Prostate gland (tissue), 2 donors: Measurements from ENCODE around the gene SHROOM3. TPM values are rescaled to one million over a fixed set of nuclear protein-coding genes. Genes with fewer than 3 reads are reported as not detected.

Experiments used
- DNase-seq: peaks from one replicate; pipeline ENCODE4 v3.0.0-alpha.2; 2019; ENCODE audit warnings: low spot score
- H3K27ac ChIP-seq, 2 donors: fragments of 200-600 bp; sonication (generic); 2 replicates each; pipeline ENCODE4 v1.5.1; 2017 to 2019
- H3K27me3 ChIP-seq: fragments of 200-600 bp; sonication (generic); replicated peaks from 2 replicates; pipeline ENCODE4 v1.5.1; 2019; ENCODE audit not compliant: insufficient read depth
- H3K36me3 ChIP-seq, 2 donors: fragments of 200-600 bp; sonication (generic); 1 replicate in 1 of 2; 2 replicates in 1 of 2; pipeline versions ENCODE4 v1.5.1 to v1.8.1; 2017 to 2019
- H3K4me1 ChIP-seq: fragments of 200-600 bp; sonication (generic); replicated peaks from 2 replicates; pipeline ENCODE4 v1.5.1; 2019
- H3K4me3 ChIP-seq, 2 donors: fragments of 200-600 bp; sonication (generic); 2 replicates each; pipeline ENCODE4 v1.5.1; 2017 to 2019
- H3K9me3 ChIP-seq: fragments of 200-600 bp; sonication (generic); 2 replicates; pipeline ENCODE4 v1.5.1; 2017
- CTCF ChIP-seq, 4 experiments: fragments of 200-600 bp in 2 of 4; fragments of 450-650 bp in 2 of 4; sonication (generic) in 2 of 4; IDR thresholded peaks; 1 replicate in 3 of 4; 2 replicates in 1 of 4; pipeline ENCODE4 v1.5.1; 2016 to 2019; ENCODE audit warnings: antibody characterized with exemption in 4 of 4, mild to moderate bottlenecking in 2 of 4, moderate library complexity in 2 of 4
- POLR2A ChIP-seq: fragments of 450-650 bp; IDR thresholded peaks from one replicate; pipeline ENCODE4 v1.6.1; 2016; ENCODE audit warnings: antibody characterized with exemption, mild to moderate bottlenecking
- POLR2AphosphoS5 ChIP-seq: sonication (generic); formaldehyde crosslinking; IDR thresholded peaks from one replicate; pipeline ENCODE4 v1.6.1; 2017; ENCODE audit warnings: antibody characterized with exemption
- WGBS: methylation state at CpG from one replicate; pipeline ENCODE4 v1.1.5; 2018; 5-methylcytosine and 5-hydroxymethylcytosine counted together
- intact Hi-C: fragments of 100-400 bp; cut with DNase I; formaldehyde crosslinking; loops from one replicate; pipeline ENCODE4 v1.14.2; 2022
- total RNA-seq, 2 donors: library from RNA; depleted of rRNA; stranded (reverse); fragments of >200 nt; gene quantifications; one replicate each; pipeline ENCODE4 v1.1.0, GENCODE V29; 2016

Gene SHROOM3
- total RNA-seq, 2 donors from 2014 or later: 107 to 137 TPM

- Histone ChIP-seq H3K4me1 (no peaks in the 10 kb centered on the region), H3K27ac (no peak overlapping the region), H3K36me3 (no peaks in the 10 kb centered on the region), H3K4me3 (no peak overlapping the region), H3K9me3 (no peaks in the 10 kb centered on the region), H3K27me3 (no peaks in the 10 kb centered on the region)
- TF ChIP-seq POLR2A (no peak), POLR2AphosphoS5 (no peak), CTCF (IDR thresholded peaks at IDR 0.05) (no peak)
- intact Hi-C loops: no loop called here
- no peak for DNase-seq
- 79% methylated on average over 1 of the region's 1 CpG for WGBS
Measured at GRCh38 chr4:76652389-76652788, 217.4 kb downstream of the SHROOM3 start.

GRCh38 chr4:76654084-76654483 is 219.1 kb downstream of the SHROOM3 start:
- intact Hi-C loops: no loop called here
- no peaks in the 10 kb centered on the region for H3K9me3 ChIP-seq

DNA sequence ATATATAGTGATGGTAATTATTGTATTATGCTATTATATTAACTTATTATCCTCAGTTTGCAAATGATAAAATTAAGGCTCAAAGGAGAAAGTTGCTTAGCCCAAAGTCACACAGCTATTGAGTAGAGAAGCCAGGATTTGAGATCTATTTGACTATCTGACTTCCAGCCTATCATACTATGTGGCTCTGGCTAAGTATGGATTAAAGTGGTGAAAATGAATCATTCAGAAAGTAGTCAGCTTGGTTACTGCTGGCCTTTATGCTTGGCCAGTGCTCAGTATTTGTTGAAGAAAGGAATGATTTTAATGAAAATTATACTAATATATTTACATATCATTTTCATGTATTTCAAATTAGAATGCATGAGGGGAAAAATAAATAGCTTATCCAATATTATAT is 219.8 kb downstream of the SHROOM3 start:
- no peaks in the 10 kb centered on the region for H3K27me3 ChIP-seq
- no peaks in the 10 kb centered on the region for H3K36me3 ChIP-seq
- intact Hi-C loops: no loop called here
- no peak for DNase-seq
- H3K4me3 ChIP-seq: no peak overlapping the region
- TF ChIP-seq POLR2A (no peak), POLR2AphosphoS5 (no peak), CTCF (IDR thresholded peaks at IDR 0.05) (no peak)
- no peaks in the 10 kb centered on the region for H3K4me1 ChIP-seq
- no peaks in the 10 kb centered on the region for H3K9me3 ChIP-seq
- peak overlapping the region in 1 of 2 donors; percentile 13 for H3K27ac ChIP-seq

More at GRCh38 chr4:76654084-76654483, 219.1 kb downstream of the SHROOM3 start:
- Histone ChIP-seq H3K4me3 (no peak overlapping the region), H3K36me3 (no peaks in the 10 kb centered on the region), H3K4me1 (no peaks in the 10 kb centered on the region), H3K27me3 (no peaks in the 10 kb centered on the region), H3K27ac (no peak overlapping the region)
- 88% methylated on average over 6 of the region's 6 CpGs for WGBS
- DNase-seq: no peak
- TF ChIP-seq CTCF (IDR thresholded peaks at IDR 0.05): no peak
- TF ChIP-seq POLR2A: no peak
- no peak for TF ChIP-seq POLR2AphosphoS5

GRCh38 chr4:76655566-76656479 is 220.8 kb downstream of the SHROOM3 start:
- H3K36me3 ChIP-seq: no peaks in the 10 kb centered on the region
- H3K27ac ChIP-seq: peak overlapping the region in 1 of 2 donors; percentile 13
- no peak overlapping the region for H3K4me3 ChIP-seq
- no peaks in the 10 kb centered on the region for H3K9me3 ChIP-seq
- TF ChIP-seq POLR2A: no peak
- TF ChIP-seq CTCF (IDR thresholded peaks at IDR 0.05): no peak
- TF ChIP-seq POLR2AphosphoS5: no peak
- WGBS: 65% methylated on average over 6 of the region's 6 CpGs
- DNase-seq: no peak
- H3K4me1 ChIP-seq: no peaks in the 10 kb centered on the region
- intact Hi-C loops: no loop called here
- no peaks in the 10 kb centered on the region for H3K27me3 ChIP-seq

GRCh38 chr4:76657443-76657842 is 222.4 kb downstream of the SHROOM3 start:
- Histone ChIP-seq H3K4me3 (no peak overlapping the region), H3K9me3 (no peaks in the 10 kb centered on the region), H3K27ac (peak overlapping the region in 1 of 2 donors; percentile 19), H3K27me3 (no peaks in the 10 kb centered on the region), H3K4me1 (no peaks in the 10 kb centered on the region), H3K36me3 (no peaks in the 10 kb centered on the region)
- no peak for TF ChIP-seq POLR2AphosphoS5
- DNase-seq: no peak
- WGBS: 53% methylated on average over 2 of the region's 2 CpGs
- intact Hi-C loops: no loop called here
